NB4 (cell line): ENCODE data around the gene LPAR3.

Source experiments
- DNase-seq: peaks from one replicate; pipeline ENCODE4 v3.0.0; 2010; ENCODE audit warnings: low read depth
- H3K4me3 ChIP-seq: one replicate; pipeline ENCODE4 v1.5.1; 2011; ENCODE audit warnings: mild to moderate bottlenecking, low read depth, low read length, moderate library complexity
- CTCF ChIP-seq: IDR thresholded peaks from one replicate; pipeline ENCODE4 v1.5.1; 2012; ENCODE audit warnings: low read depth, low read length
- MAX ChIP-seq: IDR thresholded peaks from 2 replicates; pipeline ENCODE4 v1.6.1; 2011; ENCODE audit warnings: low read depth, low read length
- MYC ChIP-seq: IDR thresholded peaks from 2 replicates; pipeline ENCODE4 v1.6.1; 2011; ENCODE audit warnings: low read depth, low read length
- POLR2A ChIP-seq: IDR thresholded peaks from 2 replicates; pipeline ENCODE4 v1.6.1; 2011; ENCODE audit warnings: mild to moderate bottlenecking; ENCODE audit not compliant: insufficient read length; ENCODE audit errors: extremely low read depth

LPAR3 gene

GRCh38 chr1:84776639-84777038 lies 116.4 kb downstream of the LPAR3 start:
- TF ChIP-seq MAX (no peak), POLR2A (no peak), MYC (no peak), CTCF (no peak)

DNA sequence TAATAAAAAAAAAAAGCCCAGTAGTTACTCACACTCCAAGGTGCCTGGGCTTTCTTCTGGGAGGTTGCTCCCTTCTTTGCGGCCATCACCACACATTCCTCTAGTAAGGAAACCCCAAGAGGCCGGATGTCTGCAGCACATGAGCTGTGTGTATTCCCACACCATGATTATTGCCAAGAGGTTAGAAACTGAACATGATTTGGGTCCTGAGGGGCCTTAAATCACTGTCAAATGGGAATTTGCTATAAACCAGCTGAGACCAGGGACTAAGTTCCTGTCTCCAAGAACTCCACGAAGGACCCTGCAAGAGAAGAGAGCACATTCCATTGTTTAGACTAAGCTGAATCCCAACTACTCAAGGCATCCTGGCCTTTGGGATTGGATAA lies 117.5 kb downstream of the LPAR3 start:
- no peak for TF ChIP-seq CTCF
- TF ChIP-seq MYC, result no peak
- TF ChIP-seq POLR2A, result no peak
- no peak for TF ChIP-seq MAX
- H3K4me3 ChIP-seq, result no peak overlapping the region
- no peak for DNase-seq

More at GRCh38 chr1:84776639-84777038, 116.4 kb downstream of the LPAR3 start:
- H3K4me3 ChIP-seq, result no peak overlapping the region
- no peak for DNase-seq

DNA sequence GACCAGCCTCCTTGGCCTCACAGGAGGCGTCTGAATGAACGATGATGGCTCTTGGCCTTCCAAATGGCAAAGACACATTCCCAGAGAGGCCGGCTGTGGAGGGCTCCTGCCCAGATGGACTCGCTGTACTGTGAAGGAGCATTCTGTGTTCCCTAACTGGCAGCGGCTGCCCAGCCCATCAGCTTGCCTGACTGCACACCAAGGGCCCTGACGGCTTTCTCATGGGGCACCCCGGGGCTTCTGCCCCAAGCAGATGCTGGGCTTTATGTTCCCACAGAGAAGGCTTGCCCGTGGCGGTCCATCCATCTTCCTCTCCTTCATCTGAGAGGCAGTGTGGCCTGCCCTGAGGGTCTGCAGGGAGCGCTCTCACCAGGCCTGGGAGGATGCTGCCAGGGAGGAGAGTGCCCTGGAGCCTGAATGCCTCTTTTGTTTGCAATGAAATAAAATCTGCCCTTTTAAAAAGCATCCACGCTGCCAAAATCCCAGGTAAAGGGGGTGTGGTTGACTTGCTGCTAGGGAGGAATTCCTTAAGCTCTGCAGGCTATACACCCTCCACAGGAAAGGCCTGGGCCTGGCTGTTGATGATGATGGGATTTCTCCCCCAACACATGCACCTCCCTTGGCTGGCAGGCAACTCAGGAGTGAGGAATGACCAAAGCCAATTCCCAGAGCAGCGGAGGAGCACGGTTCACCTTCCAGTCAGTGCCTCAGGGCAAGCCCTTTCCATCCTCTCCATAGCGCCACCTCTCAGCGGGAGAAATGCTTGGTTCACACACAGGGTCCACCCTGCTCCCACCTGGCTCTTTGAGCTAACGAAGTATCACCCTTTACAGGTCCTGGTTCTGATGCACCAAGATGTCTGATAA lies 118.1 kb downstream of the LPAR3 start:
- DNase-seq, result no peak
- TF ChIP-seq POLR2A (no peak), MYC (no peak), CTCF (no peak), MAX (no peak)
- no peak overlapping the region for H3K4me3 ChIP-seq

DNA sequence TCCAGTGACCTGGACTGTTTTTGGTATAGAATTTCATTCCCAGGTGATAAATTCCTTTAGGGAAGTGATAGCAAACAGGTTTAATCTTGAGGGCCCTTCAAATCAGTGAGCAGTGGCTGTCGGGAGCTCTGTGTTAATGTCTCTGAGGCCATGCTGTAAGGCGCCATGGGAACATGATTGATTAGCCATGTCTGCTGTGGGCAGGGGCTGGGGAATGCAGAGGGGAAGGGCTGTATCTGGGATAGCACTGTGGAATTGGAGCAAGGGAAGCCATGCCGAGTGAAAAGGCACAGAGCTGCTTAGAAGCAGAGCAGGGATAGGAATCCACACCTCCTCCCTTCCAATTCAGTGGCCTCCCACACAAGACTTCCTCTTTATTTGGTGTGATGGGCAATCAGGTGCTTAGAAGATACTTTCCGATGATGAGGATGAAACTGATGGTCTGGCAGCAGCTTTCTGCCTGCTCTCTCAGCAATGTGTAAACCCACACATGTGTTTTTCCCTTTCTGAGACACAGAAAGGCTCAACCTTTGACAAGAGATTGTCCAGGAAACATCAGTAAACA lies 119.0 kb downstream of the LPAR3 start:
- no peak for DNase-seq
- TF ChIP-seq POLR2A (no peak), MYC (no peak), CTCF (no peak), MAX (no peak)
- no peak overlapping the region for H3K4me3 ChIP-seq

GRCh38 chr1:84773195-84773594 lies 119.8 kb downstream of the LPAR3 start:
- DNase-seq, result no peak
- TF ChIP-seq MYC (no peak), MAX (no peak), CTCF (no peak), POLR2A (no peak)
- H3K4me3 ChIP-seq, result no peak overlapping the region
